Lower lobe of right lung (tissue), 2 donors: ENCODE data around the gene WFS1. TPM values are rescaled to one million over a fixed set of nuclear protein-coding genes. Genes with fewer than 3 reads are reported as not detected.

Source experiments
- ATAC-seq, 2 donors: fragments of 200-7000 bp; cut with Tn5 transposase; one replicate each; pipeline ENCODE4 v1.9.1; 2020 to 2022; ENCODE audit warnings: mild to moderate bottlenecking in 2 of 2, moderate library complexity in 2 of 2
- DNase-seq: peaks from one replicate; pipeline ENCODE4 v3.0.0-alpha.2; 2020
- H3K27ac ChIP-seq: fragments of 200-600 bp; one replicate; pipeline ENCODE4 v1.8.0; 2022
- H3K27me3 ChIP-seq: fragments of 200-600 bp; one replicate; pipeline ENCODE4 v1.8.0; 2022; ENCODE audit warnings: low read depth
- H3K36me3 ChIP-seq: fragments of 200-600 bp; one replicate; pipeline ENCODE4 v1.8.0; 2022; ENCODE audit warnings: mild to moderate bottlenecking
- H3K4me1 ChIP-seq: fragments of 200-600 bp; one replicate; pipeline ENCODE4 v1.8.0; 2022
- H3K4me3 ChIP-seq: fragments of 200-600 bp; one replicate; pipeline ENCODE4 v1.8.0; 2022; ENCODE audit warnings: mild to moderate bottlenecking
- H3K9me3 ChIP-seq: fragments of 200-600 bp; one replicate; pipeline ENCODE4 v1.8.0; 2022
- CTCF ChIP-seq: fragments of 200-600 bp; IDR thresholded peaks from one replicate; pipeline ENCODE4 v1.8.0; 2022; ENCODE audit warnings: antibody characterized with exemption, mild to moderate bottlenecking
- intact Hi-C: fragments of 100-400 bp; cut with DNase I; formaldehyde crosslinking; loops from one replicate; pipeline ENCODE4 v1.11.0; 2022
- total RNA-seq: library from RNA; stranded (reverse); fragmentation: NEBNext Ultra II Directional; extraction: Animal tissue kit (Norgen Biotek cat#: 25700); gene quantifications from one replicate; pipeline ENCODE4 v1.2.1, GENCODE V29; 2021
- donor health status: DM: no; HTN: yes; CAD: no; lungs with severe emphysema.

Gene WFS1
- total RNA-seq, 1 donor from 2014 or later: 70.3 TPM

- DNase-seq: no peak
Observed at GRCh38 chr4:6346373-6347110, 76.9 kb downstream of the WFS1 start.

GRCh38 chr4:6347511-6348045, 77.9 kb downstream of the WFS1 start:
- intact Hi-C loops: no loop called here
- no peak for DNase-seq
- peaks cover 27% of the 10 kb centered on the region for H3K27me3 ChIP-seq

More at GRCh38 chr4:6346373-6347110, 76.9 kb downstream of the WFS1 start:
- no peak for ATAC-seq
- Histone ChIP-seq H3K36me3 (no peaks in the 10 kb centered on the region), H3K27me3 (peaks cover 21% of the 10 kb centered on the region), H3K27ac (no peak overlapping the region), H3K4me3 (no peak overlapping the region), H3K9me3 (no peaks in the 10 kb centered on the region), H3K4me1 (no peaks in the 10 kb centered on the region)
- intact Hi-C loops: no loop called here
- no peak for TF ChIP-seq CTCF

GRCh38 chr4:6348408-6348807, 78.8 kb downstream of the WFS1 start:
- no peak for TF ChIP-seq CTCF
- intact Hi-C loops: no loop called here
- H3K4me3 ChIP-seq: no peak overlapping the region
- DNase-seq (no peak), ATAC-seq (no peak)
- H3K9me3 ChIP-seq: no peaks in the 10 kb centered on the region
- no peaks in the 10 kb centered on the region for H3K36me3 ChIP-seq
- no peaks in the 10 kb centered on the region for H3K4me1 ChIP-seq
- H3K27ac ChIP-seq: no peak overlapping the region
- H3K27me3 ChIP-seq: peaks cover 27% of the 10 kb centered on the region

More at GRCh38 chr4:6347511-6348045, 77.9 kb downstream of the WFS1 start:
- Histone ChIP-seq H3K4me3 (no peak overlapping the region), H3K27ac (no peak overlapping the region), H3K36me3 (no peaks in the 10 kb centered on the region), H3K4me1 (no peaks in the 10 kb centered on the region), H3K9me3 (no peaks in the 10 kb centered on the region)
- no peak for TF ChIP-seq CTCF
- ATAC-seq: no peak

- no peak overlapping the region for H3K4me3 ChIP-seq
- no peak overlapping the region for H3K27ac ChIP-seq
- TF ChIP-seq CTCF: no peak
- no peaks in the 10 kb centered on the region for H3K4me1 ChIP-seq
- H3K36me3 ChIP-seq: no peaks in the 10 kb centered on the region
- no peaks in the 10 kb centered on the region for H3K9me3 ChIP-seq
- no peak for DNase-seq
- ATAC-seq: no peak
- H3K27me3 ChIP-seq: peaks cover 27% of the 10 kb centered on the region
- intact Hi-C loops: no loop called here
Observed at GRCh38 chr4:6349896-6350603, 80.4 kb downstream of the WFS1 start.

GRCh38 chr4:6350646-6351045, 81.0 kb downstream of the WFS1 start:
- no peak overlapping the region for H3K4me3 ChIP-seq
- no peak for TF ChIP-seq CTCF
- no peak for ATAC-seq

More at GRCh38 chr4:6350646-6351045, 81.0 kb downstream of the WFS1 start:
- DNase-seq: no peak
- H3K4me1 ChIP-seq: no peaks in the 10 kb centered on the region
- peaks cover 27% of the 10 kb centered on the region for H3K27me3 ChIP-seq
- H3K27ac ChIP-seq: no peak overlapping the region
- H3K9me3 ChIP-seq: no peaks in the 10 kb centered on the region
- H3K36me3 ChIP-seq: no peaks in the 10 kb centered on the region
- intact Hi-C loops: no loop called here
